HG03159 (cell line): ENCODE results near the gene NCOA3.

Experiments
- ATAC-seq: cut with Tn5 transposase; IDR thresholded peaks from one replicate; pipeline ENCODE4 v1.9.1; 2021; ENCODE audit warnings: mild to moderate bottlenecking, moderate library complexity; ENCODE audit not compliant: unreplicated experiment

Gene NCOA3

GRCh38 chr20:47699818-47700217 is 198.1 kb downstream of the NCOA3 start:
- ATAC-seq = no peak

GRCh38 chr20:47700327-47700726 is 198.6 kb downstream of the NCOA3 start:
- ATAC-seq = no peak

GRCh38 chr20:47701612-47702011 is 199.9 kb downstream of the NCOA3 start:
- no peak for ATAC-seq

- no peak for ATAC-seq
Observed at GRCh38 chr20:47703748-47704147, 202.1 kb downstream of the NCOA3 start.

GRCh38 chr20:47704746-47705496 is 203.2 kb downstream of the NCOA3 start:
- ATAC-seq = no peak

- ATAC-seq = no peak
Observed at GRCh38 chr20:47705497-47705856, 203.8 kb downstream of the NCOA3 start.

GRCh38 chr20:47706345-47706744 is 204.7 kb downstream of the NCOA3 start:
- ATAC-seq = no peak
